ENCODE data around the gene GALNTL6. TPM values are rescaled to one million over a fixed set of nuclear protein-coding genes. Genes with fewer than 3 reads are reported as not detected.

GALNTL6 gene
- total RNA-seq, 2 donors from 2014 or later, result 0.92 to 3.8 TPM

DNA sequence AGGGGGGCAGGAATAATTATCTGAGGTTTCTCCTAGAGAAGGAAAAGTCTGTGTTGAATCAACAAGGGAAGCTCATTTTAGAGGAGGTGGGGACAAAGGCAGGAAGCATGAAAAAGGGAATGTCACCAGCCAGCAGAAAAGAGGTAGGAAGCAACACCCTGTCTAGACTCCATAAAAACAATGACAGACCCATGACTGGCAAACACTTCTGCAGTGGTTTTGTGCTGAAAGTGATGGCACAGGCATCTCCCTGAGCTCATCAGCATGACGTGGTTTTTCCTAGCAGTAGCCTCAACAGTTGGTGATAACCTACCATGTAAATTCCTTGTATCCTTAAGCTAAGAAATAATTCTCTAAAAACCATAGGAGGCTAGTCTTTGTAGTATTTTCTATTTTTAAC lies 1244.7 kb downstream of the GALNTL6 start:
- no peaks in the 10 kb centered on the region for H3K27me3 ChIP-seq (replicated peaks; ENCODE audit: insufficient read depth)
- DNase-seq (ENCODE audit: low spot score) (no peak), ATAC-seq (ENCODE audit: insufficient number of reproducible peaks, low FRiP score, low read depth) (no peak)
- no peaks in the 10 kb centered on the region for H3K9me3 ChIP-seq
- TF ChIP-seq, protein P1, sequence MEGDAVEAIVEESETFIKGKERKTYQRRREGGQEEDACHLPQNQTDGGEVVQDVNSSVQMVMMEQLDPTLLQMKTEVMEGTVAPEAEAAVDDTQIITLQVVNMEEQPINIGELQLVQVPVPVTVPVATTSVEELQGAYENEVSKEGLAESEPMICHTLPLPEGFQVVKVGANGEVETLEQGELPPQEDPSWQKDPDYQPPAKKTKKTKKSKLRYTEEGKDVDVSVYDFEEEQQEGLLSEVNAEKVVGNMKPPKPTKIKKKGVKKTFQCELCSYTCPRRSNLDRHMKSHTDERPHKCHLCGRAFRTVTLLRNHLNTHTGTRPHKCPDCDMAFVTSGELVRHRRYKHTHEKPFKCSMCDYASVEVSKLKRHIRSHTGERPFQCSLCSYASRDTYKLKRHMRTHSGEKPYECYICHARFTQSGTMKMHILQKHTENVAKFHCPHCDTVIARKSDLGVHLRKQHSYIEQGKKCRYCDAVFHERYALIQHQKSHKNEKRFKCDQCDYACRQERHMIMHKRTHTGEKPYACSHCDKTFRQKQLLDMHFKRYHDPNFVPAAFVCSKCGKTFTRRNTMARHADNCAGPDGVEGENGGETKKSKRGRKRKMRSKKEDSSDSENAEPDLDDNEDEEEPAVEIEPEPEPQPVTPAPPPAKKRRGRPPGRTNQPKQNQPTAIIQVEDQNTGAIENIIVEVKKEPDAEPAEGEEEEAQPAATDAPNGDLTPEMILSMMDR (IDR thresholded peaks at IDR 0.05), result no peak
- no peak overlapping the region for H3K4me3 ChIP-seq
- no peak overlapping the region for H3K27ac ChIP-seq
- H3K36me3 ChIP-seq, result no peaks in the 10 kb centered on the region
- H3K4me1 ChIP-seq (ENCODE audit: control insufficient read depth in 1 of 2, low read depth in 2 of 2), result no peaks in the 10 kb centered on the region

DNA sequence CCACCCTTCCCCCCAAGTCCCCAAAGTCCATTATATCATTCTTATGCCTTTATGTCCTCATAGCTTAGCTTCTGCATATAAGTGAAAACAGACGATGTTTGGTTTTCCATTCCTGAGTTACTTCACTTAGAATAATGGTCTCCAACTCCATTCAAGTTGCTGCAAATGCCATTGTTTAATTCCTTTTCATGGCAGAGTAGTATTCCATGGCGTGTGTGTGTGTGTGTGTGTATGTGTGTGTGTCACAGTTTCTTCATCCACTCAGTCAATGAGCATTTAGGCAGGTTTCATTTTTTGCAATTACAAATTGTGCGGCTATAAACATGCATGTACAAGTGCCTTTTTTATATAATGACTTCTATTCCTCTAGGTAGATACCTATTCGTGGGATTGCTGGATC lies 1248.0 kb downstream of the GALNTL6 start:
- no peaks in the 10 kb centered on the region for H3K27me3 ChIP-seq (replicated peaks; ENCODE audit: insufficient read depth)
- TF ChIP-seq, protein P1 (IDR thresholded peaks at IDR 0.05), result no peak
- no peak for ATAC-seq (ENCODE audit: insufficient number of reproducible peaks, low FRiP score, low read depth)

GRCh38 chr4:173073939-173074500 lies 1260.8 kb downstream of the GALNTL6 start:
- H3K27me3 ChIP-seq (replicated peaks; ENCODE audit: insufficient read depth), result no peaks in the 10 kb centered on the region
- DNase-seq (ENCODE audit: low spot score), result no peak
- TF ChIP-seq, protein P1 (IDR thresholded peaks at IDR 0.05), result no peak
- H3K27ac ChIP-seq, result no peak overlapping the region
- peaks cover 10% of the 10 kb centered on the region for H3K9me3 ChIP-seq
- H3K4me3 ChIP-seq, result no peak overlapping the region
- no peaks in the 10 kb centered on the region for H3K36me3 ChIP-seq
- no peaks in the 10 kb centered on the region for H3K4me1 ChIP-seq (ENCODE audit: control insufficient read depth in 1 of 2, low read depth in 2 of 2)
- ATAC-seq (ENCODE audit: insufficient number of reproducible peaks, low FRiP score, low read depth), result no peak

More for the DNA sequence above, 1248.0 kb downstream of the GALNTL6 start:
- H3K4me1 ChIP-seq (ENCODE audit: control insufficient read depth in 1 of 2, low read depth in 2 of 2), result no peaks in the 10 kb centered on the region
- no peak overlapping the region for H3K27ac ChIP-seq
- H3K9me3 ChIP-seq, result no peaks in the 10 kb centered on the region
- no peak for DNase-seq (ENCODE audit: low spot score)
- no peak overlapping the region for H3K4me3 ChIP-seq
- no peaks in the 10 kb centered on the region for H3K36me3 ChIP-seq

GRCh38 chr4:173074501-173074946 lies 1261.3 kb downstream of the GALNTL6 start:
- Histone ChIP-seq H3K9me3 (peaks cover 6% of the 10 kb centered on the region), H3K4me1 (ENCODE audit: control insufficient read depth in 1 of 2, low read depth in 2 of 2) (no peaks in the 10 kb centered on the region), H3K4me3 (no peak overlapping the region), H3K27ac (no peak overlapping the region), H3K36me3 (no peaks in the 10 kb centered on the region), H3K27me3 (replicated peaks; ENCODE audit: insufficient read depth) (no peaks in the 10 kb centered on the region)
- ATAC-seq (ENCODE audit: insufficient number of reproducible peaks, low FRiP score, low read depth), result no peak
- TF ChIP-seq, protein P1 (IDR thresholded peaks at IDR 0.05), result no peak
- DNase-seq (ENCODE audit: low spot score), result no peak

- Histone ChIP-seq H3K36me3 (no peaks in the 10 kb centered on the region), H3K27me3 (replicated peaks; ENCODE audit: insufficient read depth) (no peaks in the 10 kb centered on the region), H3K9me3 (no peaks in the 10 kb centered on the region), H3K4me3 (no peak overlapping the region), H3K27ac (no peak overlapping the region), H3K4me1 (ENCODE audit: control insufficient read depth in 1 of 2, low read depth in 2 of 2) (no peaks in the 10 kb centered on the region)
- DNase-seq (ENCODE audit: low spot score) (no peak), ATAC-seq (ENCODE audit: insufficient number of reproducible peaks, low FRiP score, low read depth) (no peak)
- TF ChIP-seq, protein P1 (IDR thresholded peaks at IDR 0.05), result no peak
Observed at GRCh38 chr4:173076903-173077634, 1263.9 kb downstream of the GALNTL6 start.

Data from thoracic aorta (tissue), 2 donors.